SW480 (cell line): Measurements from ENCODE around the gene TAS1R1.

ENCODE experiments used
- DNase-seq: peaks from one replicate; pipeline ENCODE4 v3.0.0-alpha.2; 2016; ENCODE audit warnings: low spot score

Gene TAS1R1

DNA sequence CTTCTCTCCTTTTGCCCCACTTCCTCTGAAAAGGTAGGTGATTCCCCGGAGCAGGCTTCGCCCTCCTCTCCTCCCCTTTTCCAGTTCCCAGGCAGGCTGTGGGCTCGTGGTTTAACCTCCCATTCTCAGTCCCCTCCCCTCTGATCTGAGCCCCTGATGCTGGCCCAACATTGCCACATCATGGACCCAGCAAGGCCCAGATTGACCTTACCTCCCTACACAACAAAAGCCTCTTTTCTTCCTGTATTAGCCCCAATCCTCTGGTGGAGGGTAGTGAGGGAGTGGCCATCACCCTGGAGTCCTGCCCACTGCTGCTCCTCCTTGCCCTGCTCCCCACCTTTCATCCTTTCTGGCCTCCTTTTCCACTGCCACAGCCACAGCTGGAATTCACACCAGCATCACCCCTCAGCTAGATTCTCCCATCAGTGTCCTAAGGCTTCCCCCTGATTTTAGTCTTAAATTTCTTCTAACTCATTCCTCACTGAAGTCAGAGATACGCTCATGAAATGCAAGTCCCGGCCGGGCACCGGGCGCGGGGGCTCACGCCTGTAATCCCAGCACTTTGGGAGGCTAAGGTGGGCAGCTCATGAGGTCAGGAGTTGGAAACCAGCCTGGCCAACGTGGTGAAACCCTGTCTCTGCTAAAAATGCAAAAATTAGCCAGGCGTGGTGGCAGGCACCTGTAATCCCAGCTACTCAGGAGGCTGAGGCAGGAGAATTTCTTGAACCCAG lies 17.7 kb downstream of the TAS1R1 start:
- no peak for DNase-seq

DNA sequence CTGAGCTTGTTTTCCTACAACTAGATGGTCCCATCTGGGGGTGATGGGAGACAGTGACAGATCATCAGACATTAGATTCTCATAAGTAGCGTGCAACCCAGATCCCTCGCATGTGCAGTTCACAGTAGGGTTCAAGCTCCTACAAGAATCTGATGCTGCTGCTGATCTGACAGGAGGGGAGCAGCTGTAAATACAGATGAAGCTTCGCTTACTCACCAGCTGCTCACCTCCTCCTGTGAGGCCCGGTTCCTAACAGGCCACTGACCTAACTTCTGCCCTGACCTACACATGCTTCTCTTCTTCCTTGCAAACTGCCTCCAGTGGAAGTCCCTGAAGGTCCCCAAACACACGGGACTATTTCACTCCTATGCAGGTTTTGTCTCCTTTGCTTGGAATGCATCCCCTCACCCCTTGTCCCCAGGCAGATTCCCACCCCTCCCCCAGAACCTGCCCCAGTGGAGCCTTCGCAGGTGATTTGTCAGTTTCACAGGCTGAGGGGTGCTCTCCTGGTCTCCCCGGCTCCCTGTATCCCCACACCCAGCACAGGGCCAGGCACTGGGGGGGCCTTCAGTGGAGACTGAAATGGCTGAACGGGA lies 19.0 kb downstream of the TAS1R1 start:
- no peak for DNase-seq

DNA sequence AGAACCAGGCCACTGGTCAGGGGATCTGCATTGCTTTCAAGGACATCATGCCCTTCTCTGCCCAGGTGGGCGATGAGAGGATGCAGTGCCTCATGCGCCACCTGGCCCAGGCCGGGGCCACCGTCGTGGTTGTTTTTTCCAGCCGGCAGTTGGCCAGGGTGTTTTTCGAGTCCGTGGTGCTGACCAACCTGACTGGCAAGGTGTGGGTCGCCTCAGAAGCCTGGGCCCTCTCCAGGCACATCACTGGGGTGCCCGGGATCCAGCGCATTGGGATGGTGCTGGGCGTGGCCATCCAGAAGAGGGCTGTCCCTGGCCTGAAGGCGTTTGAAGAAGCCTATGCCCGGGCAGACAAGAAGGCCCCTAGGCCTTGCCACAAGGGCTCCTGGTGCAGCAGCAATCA lies 19.7 kb downstream of the TAS1R1 start:
- no peak for DNase-seq

DNA sequence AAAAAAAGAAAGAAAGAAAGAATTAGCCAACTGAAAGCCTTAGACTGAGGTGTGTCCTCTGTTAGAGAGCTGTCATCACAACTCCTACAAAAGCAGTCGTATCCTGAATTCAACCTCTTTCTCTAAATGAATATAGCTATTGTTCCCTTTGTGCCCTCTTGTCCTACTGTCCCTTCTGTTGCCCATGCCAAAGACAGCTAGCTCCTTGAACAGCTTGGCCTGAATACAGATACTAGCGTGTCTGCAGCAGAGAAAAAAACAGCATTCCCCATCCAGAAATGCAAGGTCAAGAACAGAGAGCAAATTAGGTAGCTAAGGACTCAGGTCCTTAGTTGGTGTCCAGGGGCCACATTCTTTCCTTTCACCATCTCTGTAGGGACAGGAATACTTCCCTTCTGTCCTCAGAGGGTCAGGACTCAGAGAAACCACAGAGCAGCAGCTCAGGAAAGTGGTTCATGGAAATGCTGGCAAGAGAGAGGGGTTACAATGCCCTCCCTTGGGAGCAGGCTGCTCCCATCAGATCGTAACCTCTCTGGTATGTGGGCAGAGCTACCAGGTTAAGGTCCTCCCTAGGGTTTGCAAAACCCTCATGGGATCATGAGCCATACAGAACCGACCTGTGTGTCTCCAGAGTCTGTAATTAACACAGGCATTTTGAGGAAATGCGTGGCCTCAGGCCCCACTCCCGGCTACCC lies 22.9 kb downstream of the TAS1R1 start:
- DNase-seq = no peak

DNA sequence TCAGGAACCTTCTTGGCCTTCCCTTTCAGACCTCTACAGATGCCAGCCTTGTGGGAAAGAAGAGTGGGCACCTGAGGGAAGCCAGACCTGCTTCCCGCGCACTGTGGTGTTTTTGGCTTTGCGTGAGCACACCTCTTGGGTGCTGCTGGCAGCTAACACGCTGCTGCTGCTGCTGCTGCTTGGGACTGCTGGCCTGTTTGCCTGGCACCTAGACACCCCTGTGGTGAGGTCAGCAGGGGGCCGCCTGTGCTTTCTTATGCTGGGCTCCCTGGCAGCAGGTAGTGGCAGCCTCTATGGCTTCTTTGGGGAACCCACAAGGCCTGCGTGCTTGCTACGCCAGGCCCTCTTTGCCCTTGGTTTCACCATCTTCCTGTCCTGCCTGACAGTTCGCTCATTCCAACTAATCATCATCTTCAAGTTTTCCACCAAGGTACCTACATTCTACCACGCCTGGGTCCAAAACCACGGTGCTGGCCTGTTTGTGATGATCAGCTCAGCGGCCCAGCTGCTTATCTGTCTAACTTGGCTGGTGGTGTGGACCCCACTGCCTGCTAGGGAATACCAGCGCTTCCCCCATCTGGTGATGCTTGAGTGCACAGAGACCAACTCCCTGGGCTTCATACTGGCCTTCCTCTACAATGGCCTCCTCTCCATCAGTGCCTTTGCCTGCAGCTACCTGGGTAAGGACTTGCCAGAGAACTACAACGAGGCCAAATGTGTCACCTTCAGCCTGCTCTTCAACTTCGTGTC lies 23.7 kb downstream of the TAS1R1 start:
- no peak for DNase-seq

DNA sequence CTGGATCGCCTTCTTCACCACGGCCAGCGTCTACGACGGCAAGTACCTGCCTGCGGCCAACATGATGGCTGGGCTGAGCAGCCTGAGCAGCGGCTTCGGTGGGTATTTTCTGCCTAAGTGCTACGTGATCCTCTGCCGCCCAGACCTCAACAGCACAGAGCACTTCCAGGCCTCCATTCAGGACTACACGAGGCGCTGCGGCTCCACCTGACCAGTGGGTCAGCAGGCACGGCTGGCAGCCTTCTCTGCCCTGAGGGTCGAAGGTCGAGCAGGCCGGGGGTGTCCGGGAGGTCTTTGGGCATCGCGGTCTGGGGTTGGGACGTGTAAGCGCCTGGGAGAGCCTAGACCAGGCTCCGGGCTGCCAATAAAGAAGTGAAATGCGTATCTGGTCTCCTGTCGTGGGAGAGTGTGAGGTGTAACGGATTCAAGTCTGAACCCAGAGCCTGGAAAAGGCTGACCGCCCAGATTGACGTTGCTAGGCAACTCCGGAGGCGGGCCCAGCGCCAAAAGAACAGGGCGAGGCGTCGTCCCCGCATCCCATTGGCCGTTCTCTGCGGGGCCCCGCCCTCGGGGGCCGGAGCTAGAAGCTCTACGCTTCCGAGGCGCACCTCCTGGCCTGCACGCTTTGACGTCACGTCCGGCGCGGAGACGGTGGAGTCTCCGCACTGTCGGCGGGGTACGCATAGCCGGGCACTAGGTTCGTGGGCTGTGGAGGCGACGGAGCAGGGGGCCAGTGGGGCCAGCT lies 24.4 kb downstream of the TAS1R1 start, which contains the start of gene ZBTB48:
Gene ZBTB48 (plus strand): TSS at position 621 of the 745 bp plus-strand sequence. CDS start 616 bp downstream, outside the sequence.
- DNase-seq = peak; percentile 96

DNA sequence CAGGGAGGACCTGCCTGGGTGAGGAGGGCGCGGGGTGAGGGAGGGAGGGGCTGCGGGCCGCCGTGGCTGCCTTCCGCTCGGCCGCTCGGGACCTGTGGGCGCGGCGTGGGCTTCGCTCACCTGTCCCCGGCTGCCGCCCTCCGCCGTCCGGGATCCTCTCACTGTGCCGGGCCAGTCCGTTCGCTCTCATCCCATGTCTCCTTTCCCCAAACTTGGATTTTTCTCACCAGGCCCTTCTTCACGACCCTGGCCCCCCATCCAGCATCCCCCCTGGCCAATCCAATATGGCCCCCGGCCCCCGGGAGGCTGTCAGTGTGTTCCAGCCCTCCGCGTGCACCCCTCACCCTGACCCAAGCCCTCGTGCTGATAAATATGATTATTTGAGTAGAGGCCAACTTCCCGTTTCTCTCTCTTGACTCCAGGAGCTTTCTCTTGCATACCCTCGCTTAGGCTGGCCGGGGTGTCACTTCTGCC lies 25.0 kb downstream of the TAS1R1 start:
- DNase-seq = no peak

DNA sequence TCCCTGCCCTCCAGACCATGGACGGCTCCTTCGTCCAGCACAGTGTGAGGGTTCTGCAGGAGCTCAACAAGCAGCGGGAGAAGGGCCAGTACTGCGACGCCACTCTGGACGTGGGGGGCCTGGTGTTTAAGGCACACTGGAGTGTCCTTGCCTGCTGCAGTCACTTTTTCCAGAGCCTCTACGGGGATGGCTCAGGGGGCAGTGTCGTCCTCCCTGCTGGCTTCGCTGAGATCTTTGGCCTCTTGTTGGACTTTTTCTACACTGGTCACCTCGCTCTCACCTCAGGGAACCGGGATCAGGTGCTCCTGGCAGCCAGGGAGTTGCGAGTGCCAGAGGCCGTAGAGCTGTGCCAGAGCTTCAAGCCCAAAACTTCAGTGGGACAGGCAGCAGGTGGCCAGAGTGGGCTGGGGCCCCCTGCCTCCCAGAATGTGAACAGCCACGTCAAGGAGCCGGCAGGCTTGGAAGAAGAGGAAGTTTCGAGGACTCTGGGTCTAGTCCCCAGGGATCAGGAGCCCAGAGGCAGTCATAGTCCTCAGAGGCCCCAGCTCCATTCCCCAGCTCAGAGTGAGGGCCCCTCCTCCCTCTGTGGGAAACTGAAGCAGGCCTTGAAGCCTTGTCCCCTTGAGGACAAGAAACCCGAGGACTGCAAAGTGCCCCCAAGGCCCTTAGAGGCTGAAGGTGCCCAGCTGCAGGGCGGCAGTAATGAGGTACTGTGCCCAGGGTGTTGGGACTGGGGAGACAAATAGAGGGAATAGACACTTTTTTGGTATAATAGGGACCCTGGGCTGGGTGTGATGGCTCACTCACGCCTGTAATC lies 25.7 kb downstream of the TAS1R1 start:
- no peak for DNase-seq

DNA sequence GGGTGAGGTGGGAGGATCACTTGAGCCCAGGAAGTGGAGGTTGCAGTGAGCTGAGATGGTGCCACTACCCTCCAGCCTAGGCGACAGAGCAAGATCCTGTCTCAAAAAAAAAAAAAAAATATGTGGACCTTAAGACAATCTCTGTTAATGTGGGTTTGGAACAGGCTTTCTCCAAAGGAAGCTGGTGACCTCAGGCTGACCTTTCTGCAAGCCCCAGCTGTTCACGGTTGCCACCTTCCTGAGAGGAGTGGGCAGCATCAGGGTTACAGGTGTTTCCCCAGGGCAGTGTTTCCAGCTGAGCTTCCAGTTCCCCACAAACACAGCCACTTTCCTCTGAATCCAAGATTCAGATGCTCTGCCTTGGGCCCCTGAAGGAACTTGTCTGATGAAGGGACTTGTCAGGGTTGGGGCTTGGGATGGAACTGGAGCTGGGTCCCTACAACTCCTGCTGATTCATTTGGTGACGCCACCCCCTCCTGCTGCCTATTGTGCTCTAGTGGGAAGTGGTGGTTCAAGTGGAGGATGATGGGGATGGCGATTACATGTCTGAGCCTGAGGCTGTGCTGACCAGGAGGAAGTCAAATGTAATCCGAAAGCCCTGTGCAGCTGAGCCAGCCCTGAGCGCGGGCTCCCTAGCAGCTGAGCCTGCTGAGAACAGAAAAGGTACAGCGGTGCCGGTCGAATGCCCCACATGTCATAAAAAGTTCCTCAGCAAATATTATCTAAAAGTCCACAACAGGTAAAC lies 26.6 kb downstream of the TAS1R1 start:
- no peak for DNase-seq

DNA sequence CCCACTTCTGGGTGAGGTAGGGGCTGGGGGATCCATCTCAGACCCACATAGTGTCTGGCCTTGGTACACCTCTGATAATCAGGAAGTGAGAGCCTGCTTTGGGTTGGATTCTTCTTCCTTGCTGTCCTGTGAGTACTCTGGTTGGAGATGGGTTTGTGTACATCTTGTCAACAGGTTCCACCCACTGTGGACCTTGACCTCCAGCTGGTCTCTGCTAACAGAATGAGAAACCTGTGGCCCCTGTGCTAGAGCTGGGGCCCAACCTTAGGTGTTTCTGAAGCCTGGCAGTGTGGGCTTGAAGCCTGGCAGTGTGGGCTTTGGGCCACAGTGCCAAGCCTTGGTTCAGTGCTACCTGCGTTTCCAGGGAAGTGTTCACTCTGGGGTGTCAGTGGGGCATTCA lies 27.3 kb downstream of the TAS1R1 start:
- peak; percentile 36 for DNase-seq

DNA sequence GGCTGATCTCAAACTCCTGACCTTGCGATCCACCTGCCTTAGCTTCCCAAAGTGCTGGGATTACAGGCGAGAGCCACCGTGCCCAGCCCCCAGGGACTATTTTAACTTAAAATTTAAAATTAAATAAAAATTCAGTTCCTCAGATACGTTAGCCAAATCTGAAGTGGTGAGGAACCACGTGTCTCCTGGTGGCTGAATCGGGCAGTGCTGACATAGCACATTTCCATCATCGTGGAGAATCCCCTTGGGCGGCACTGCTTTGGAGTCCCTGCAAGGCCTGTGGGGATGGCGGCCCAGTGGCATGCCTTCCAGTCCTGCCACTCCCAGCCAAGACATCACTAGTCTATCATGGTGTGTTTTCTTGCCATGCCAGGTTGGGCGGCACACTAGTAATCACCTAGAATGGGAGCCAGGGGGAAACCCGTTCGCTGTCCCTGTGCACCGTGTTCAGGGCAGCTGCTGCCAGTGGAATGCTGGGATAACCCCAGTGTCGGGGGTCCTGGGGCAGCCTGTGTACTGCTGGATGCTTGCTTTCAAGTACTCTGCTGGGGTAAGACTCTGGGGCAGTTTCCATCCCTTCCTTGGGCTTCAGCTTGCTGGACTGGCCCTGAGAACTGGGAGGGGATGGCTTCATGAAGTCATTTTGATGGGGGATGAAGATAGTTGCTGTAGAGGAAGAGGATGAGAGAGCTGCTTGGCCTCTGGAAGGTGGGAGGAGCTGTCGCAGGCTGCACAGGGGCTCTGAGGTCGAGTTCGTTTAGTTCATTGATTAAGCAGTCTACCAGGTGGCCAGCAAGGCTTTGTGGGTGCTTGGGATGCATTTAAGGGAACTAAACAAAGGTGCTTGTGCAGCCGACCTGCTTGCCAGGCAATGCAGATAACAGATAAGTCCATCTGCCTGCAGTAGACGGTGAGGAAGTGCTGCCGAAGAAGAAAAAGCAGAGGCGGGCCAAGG lies 29.3 kb downstream of the TAS1R1 start:
- DNase-seq = no peak

DNA sequence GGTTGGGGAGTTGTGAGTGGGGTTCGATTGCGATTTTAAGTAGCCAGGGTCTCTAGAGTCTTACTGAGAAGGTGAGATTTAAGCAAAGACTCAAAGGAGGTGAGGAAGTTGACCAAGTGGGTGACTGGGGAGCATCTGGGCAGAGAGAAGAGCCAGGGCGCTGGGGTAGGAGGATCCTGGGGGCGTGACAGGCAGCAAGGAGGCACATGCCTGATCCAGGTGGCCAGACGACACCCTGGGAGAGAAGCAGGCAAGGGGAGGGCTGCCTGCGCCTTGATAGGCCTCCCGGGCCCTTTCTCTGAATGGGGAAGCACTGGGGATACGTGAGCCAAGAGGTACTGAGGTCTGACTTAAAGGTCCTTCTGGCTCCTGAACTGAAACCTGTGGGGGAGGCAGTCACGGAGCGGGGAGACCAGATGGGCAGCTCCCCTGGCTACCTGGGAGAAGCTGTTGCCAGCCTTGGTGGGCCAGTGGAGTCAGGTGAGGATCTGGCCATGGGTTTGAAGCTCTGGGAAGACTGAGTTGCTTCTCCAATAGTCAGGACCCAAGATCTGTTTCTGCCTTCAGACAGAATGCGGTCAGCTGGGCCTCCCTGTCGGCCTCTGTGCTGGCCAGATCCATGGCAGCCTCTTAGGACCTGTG lies 30.1 kb downstream of the TAS1R1 start:
- no peak for DNase-seq

DNA sequence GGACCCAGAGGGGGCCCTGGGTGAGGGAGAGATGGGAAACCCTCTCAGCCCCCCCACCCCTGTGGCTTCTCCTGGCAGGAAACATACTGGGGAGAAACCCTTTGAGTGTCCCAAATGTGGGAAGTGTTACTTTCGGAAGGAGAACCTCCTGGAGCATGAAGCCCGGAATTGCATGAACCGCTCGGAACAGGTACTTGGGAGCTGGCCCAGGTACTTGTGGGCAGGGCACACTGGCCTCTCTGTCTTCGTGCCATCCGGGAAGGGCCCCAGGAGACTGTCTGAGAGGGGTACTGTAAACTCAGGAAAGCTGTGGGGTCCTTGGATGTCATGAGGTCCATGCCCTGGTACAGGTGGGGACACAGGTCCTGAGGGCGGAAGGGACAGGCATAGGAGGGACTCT lies 30.7 kb downstream of the TAS1R1 start:
- DNase-seq = no peak

DNA sequence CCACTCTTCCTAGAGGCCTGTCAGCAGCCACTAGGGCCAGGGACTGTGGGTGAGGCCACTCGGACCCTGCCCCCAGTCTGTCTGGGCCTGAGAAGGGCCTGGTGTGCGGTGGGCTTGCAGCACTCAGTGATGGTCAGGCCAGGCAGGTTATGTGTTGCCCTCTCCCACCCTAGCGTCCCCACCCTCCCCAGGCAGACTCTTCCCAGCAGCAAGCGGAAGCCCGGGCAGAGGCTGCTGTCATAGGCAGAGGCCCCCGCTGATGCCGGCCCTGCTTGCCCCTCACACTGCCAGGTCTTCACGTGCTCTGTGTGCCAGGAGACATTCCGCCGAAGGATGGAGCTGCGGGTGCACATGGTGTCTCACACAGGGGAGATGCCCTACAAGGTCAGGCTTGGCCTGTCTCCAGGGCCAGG lies 31.3 kb downstream of the TAS1R1 start:
- no peak for DNase-seq

DNA sequence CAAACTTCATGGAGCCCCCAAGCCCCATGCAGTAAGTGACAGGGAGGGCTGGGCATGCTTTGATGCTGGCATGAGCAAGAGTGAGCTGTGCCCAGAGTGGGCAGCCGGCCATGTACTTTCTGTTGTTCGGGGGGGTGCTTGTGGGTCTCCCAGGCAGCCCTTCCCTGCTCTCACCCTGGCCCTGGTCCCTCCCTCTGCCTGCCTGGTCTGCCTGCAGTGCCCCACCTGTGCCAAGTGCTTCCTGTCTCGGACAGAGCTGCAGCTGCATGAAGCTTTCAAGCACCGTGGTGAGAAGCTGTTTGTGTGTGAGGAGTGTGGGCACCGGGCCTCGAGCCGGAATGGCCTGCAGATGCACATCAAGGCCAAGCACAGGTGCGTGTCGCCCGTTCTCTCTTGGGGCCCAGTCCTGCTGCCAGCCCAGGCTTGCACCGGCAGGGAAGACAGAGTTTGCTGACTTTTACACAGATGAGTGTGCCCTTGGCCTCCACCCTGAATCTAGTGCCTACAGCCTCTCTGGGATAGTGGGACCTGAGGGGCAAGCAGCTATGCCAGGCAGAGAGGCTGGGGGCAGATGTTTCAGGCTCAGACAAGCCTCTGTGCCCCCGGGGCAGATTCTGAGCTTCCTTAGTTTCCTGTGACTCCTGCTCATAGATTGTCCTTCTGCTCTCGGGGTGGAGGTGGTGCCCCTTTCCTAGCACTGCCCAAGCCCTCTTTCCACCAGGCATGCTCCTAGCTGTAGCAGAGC lies 32.3 kb downstream of the TAS1R1 start:
- DNase-seq = no peak

DNA sequence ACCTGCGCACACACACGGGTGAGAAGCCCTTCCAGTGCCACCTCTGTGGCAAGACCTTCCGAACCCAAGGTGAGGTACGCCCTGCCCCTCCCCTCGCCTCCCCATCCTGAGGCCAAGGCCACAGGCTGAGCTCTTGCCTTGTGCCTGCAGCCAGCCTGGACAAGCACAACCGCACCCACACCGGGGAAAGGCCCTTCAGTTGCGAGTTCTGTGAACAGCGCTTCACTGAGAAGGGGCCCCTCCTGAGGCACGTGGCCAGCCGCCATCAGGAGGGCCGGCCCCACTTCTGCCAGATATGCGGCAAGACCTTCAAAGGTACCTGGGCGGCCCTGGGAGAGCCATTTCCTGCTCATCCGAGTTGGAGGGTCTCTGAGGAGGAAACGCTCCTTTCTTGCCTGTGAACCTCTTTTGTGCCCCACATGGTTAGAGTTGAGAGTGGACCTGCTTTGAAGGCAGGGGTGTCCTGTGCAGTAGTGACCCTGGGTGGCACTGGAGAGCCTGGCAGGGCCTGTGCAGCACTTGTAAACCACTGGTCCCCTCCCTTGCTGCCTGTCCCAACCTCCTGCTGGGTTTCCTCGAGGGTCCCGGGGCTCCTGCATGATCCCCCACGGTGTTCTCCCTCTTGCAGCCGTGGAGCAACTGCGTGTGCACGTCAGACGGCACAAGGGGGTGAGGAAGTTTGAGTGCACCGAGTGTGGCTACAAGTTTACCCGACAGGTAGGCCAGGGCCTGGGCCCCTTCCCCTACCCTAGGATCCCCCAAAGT lies 33.2 kb downstream of the TAS1R1 start:
- DNase-seq = no peak
